ENCODE results near the gene SYK.
"Not testable (repeated sequence)": the region's sequence is repeated elsewhere in the genome, so short reads cannot be mapped to it uniquely, and the experiment has no call there.

SYK gene

DNA sequence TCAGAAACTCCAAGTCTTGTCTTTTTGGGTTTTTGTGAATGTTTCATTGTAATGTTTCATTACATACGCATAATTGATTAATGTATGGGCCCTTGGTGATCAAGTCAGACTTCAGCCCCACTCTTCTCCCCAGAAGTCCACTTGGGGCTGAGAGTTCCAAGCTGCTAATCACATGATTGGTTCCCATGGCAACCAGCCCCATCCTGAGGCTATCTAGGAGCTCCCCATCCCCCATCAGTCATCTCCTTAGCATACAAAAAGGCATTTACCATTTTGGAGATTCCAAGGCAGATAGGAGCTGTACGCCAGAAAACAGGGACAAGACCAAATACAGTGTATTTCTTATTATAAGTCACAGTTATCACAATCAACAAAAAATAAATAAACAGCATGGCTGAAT, 22.9 kb upstream of the SYK start:
- H3K4me1 ChIP-seq (ENCODE audit: control insufficient read depth, insufficient read depth, low read length) = peaks cover 4% of the 10 kb centered on the region

GRCh38 chr9:90783552-90783951, 18.1 kb upstream of the SYK start:
- Histone ChIP-seq H3K36me3 (ENCODE audit: control insufficient read depth, insufficient read depth, low read length) (no peaks in the 10 kb centered on the region), H3K4me3 (ENCODE audit: low read length) (no peak overlapping the region), H3K9me3 (ENCODE audit: control insufficient read depth, low read length) (no peaks in the 10 kb centered on the region), H3K27me3 (ENCODE audit: control insufficient read depth, insufficient read depth, low read length) (no peaks in the 10 kb centered on the region), H3K4me1 (ENCODE audit: control insufficient read depth, insufficient read depth, low read length) (peaks cover 6% of the 10 kb centered on the region), H3K9ac (ENCODE audit: low read length) (no peak overlapping the region)

More for the DNA sequence above, 22.9 kb upstream of the SYK start:
- no peak overlapping the region for H3K9ac ChIP-seq (ENCODE audit: low read length)
- H3K36me3 ChIP-seq (ENCODE audit: control insufficient read depth, insufficient read depth, low read length) = no peaks in the 10 kb centered on the region
- no peaks in the 10 kb centered on the region for H3K27me3 ChIP-seq (ENCODE audit: control insufficient read depth, insufficient read depth, low read length)
- no peak overlapping the region for H3K4me3 ChIP-seq (ENCODE audit: low read length)
- no peaks in the 10 kb centered on the region for H3K9me3 ChIP-seq (ENCODE audit: control insufficient read depth, low read length)

DNA sequence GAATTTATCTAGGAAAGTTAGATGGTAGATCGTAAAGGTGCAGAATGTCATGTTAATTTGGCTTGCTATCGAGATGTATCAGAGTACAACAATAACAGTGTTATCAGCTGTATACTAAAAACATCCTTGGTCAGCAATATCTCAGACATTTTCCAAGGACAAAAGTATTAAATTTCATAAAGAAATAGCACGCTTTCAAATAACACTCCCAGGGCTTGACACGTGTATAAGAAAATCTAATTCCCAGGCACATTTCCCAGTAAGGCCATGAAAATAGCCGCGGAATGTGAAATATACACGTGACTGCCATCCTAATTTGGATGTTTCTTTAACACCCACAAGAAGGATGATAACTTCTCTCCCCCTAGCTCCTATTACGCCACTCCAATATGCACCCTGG, 17.7 kb upstream of the SYK start:
- no peaks in the 10 kb centered on the region for H3K9me3 ChIP-seq (ENCODE audit: control insufficient read depth, low read length)
- no peaks in the 10 kb centered on the region for H3K27me3 ChIP-seq (ENCODE audit: control insufficient read depth, insufficient read depth, low read length)
- peaks cover 6% of the 10 kb centered on the region for H3K4me1 ChIP-seq (ENCODE audit: control insufficient read depth, insufficient read depth, low read length)
- no peaks in the 10 kb centered on the region for H3K36me3 ChIP-seq (ENCODE audit: control insufficient read depth, insufficient read depth, low read length)
- H3K4me3 ChIP-seq (ENCODE audit: low read length) = no peak overlapping the region
- H3K9ac ChIP-seq (ENCODE audit: low read length) = no peak overlapping the region

- Histone ChIP-seq H3K36me3 (ENCODE audit: control insufficient read depth, insufficient read depth, low read length) (no peaks in the 10 kb centered on the region), H3K4me3 (ENCODE audit: low read length) (no peak overlapping the region), H3K27me3 (ENCODE audit: control insufficient read depth, insufficient read depth, low read length) (no peaks in the 10 kb centered on the region), H3K4me1 (ENCODE audit: control insufficient read depth, insufficient read depth, low read length) (peaks cover 6% of the 10 kb centered on the region), H3K9ac (ENCODE audit: low read length) (no peak overlapping the region), H3K9me3 (ENCODE audit: control insufficient read depth, low read length) (no peaks in the 10 kb centered on the region)
Observed at GRCh38 chr9:90787771-90788460, 13.7 kb upstream of the SYK start.

- H3K9ac ChIP-seq (ENCODE audit: low read length); H3K4me1 ChIP-seq (ENCODE audit: control insufficient read depth, insufficient read depth, low read length); H3K36me3 ChIP-seq (ENCODE audit: control insufficient read depth, insufficient read depth, low read length); H3K4me3 ChIP-seq (ENCODE audit: low read length); H3K9me3 ChIP-seq (ENCODE audit: control insufficient read depth, low read length); H3K27me3 ChIP-seq (ENCODE audit: control insufficient read depth, insufficient read depth, low read length): not testable (repeated sequence)
Observed at GRCh38 chr9:90788527-90788926, 13.1 kb upstream of the SYK start.

DNA sequence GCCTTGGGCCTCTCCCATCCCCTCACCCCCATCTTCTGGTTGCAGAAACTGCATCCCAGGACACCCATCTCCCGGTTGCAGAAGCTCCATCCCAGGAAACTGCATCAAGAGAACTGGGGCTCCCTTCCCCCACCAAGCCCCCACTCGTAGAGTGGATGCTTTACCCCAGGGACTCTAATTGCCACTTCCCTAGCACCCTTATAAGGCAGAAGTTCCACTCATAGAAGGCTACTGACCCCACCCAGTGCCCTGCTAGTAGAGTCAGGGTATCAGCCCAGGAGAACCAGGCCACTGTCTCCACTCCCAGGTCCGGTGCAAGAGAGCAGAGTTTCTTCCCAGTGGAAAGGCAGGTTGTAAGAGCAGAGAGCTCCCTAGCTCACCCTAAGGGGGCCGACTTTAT, 12.2 kb upstream of the SYK start:
- H3K9me3 ChIP-seq (ENCODE audit: control insufficient read depth, low read length) = no peaks in the 10 kb centered on the region
- H3K9ac ChIP-seq (ENCODE audit: low read length) = no peak overlapping the region
- no peaks in the 10 kb centered on the region for H3K27me3 ChIP-seq (ENCODE audit: control insufficient read depth, insufficient read depth, low read length)
- H3K4me3 ChIP-seq (ENCODE audit: low read length) = no peak overlapping the region
- no peaks in the 10 kb centered on the region for H3K36me3 ChIP-seq (ENCODE audit: control insufficient read depth, insufficient read depth, low read length)
- no peaks in the 10 kb centered on the region for H3K4me1 ChIP-seq (ENCODE audit: control insufficient read depth, insufficient read depth, low read length)

- no peak overlapping the region for H3K9ac ChIP-seq (ENCODE audit: low read length)
- no peaks in the 10 kb centered on the region for H3K27me3 ChIP-seq (ENCODE audit: control insufficient read depth, insufficient read depth, low read length)
- peaks cover under 1% of the 10 kb centered on the region for H3K4me1 ChIP-seq (ENCODE audit: control insufficient read depth, insufficient read depth, low read length)
- no peak overlapping the region for H3K4me3 ChIP-seq (ENCODE audit: low read length)
- H3K9me3 ChIP-seq (ENCODE audit: control insufficient read depth, low read length) = no peaks in the 10 kb centered on the region
- no peaks in the 10 kb centered on the region for H3K36me3 ChIP-seq (ENCODE audit: control insufficient read depth, insufficient read depth, low read length)
Observed at GRCh38 chr9:90789862-90790261, 11.8 kb upstream of the SYK start.

DNA sequence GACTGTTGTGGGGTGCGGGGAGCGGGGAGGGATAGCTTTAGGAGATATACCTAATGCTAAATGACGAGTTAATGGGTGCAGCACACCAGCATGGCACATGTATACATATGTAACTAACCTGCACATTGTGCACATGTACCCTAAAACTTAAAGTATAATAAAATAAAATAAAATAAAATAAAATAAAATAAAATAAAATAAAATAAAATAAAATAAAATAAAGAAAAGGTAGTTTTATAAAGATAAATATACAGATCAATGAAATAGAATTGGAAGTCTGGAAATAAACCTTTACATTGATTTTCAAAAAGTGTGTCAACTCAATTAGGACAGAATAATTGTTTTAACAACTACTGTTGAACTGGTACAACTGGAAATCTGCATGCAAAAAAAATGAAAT, 8.6 kb upstream of the SYK start:
- not testable (repeated sequence) for H3K4me3 ChIP-seq (ENCODE audit: low read length); H3K4me1 ChIP-seq (ENCODE audit: control insufficient read depth, insufficient read depth, low read length); H3K36me3 ChIP-seq (ENCODE audit: control insufficient read depth, insufficient read depth, low read length); H3K27me3 ChIP-seq (ENCODE audit: control insufficient read depth, insufficient read depth, low read length); H3K9ac ChIP-seq (ENCODE audit: low read length); H3K9me3 ChIP-seq (ENCODE audit: control insufficient read depth, low read length)

- Histone ChIP-seq H3K9me3 (ENCODE audit: control insufficient read depth, low read length) (no peaks in the 10 kb centered on the region), H3K27me3 (ENCODE audit: control insufficient read depth, insufficient read depth, low read length) (no peaks in the 10 kb centered on the region), H3K9ac (ENCODE audit: low read length) (no peak overlapping the region), H3K4me1 (ENCODE audit: control insufficient read depth, insufficient read depth, low read length) (peaks cover 5% of the 10 kb centered on the region), H3K36me3 (ENCODE audit: control insufficient read depth, insufficient read depth, low read length) (no peaks in the 10 kb centered on the region), H3K4me3 (ENCODE audit: low read length) (no peak overlapping the region)
Observed at GRCh38 chr9:90793729-90794128, 7.9 kb upstream of the SYK start.

- Histone ChIP-seq H3K4me3 (ENCODE audit: low read length) (no peak overlapping the region), H3K9ac (ENCODE audit: low read length) (no peak overlapping the region), H3K36me3 (ENCODE audit: control insufficient read depth, insufficient read depth, low read length) (no peaks in the 10 kb centered on the region), H3K9me3 (ENCODE audit: control insufficient read depth, low read length) (no peaks in the 10 kb centered on the region), H3K4me1 (ENCODE audit: control insufficient read depth, insufficient read depth, low read length) (peaks cover 5% of the 10 kb centered on the region), H3K27me3 (ENCODE audit: control insufficient read depth, insufficient read depth, low read length) (no peaks in the 10 kb centered on the region)
Observed at GRCh38 chr9:90795084-90795483, 6.5 kb upstream of the SYK start.

DNA sequence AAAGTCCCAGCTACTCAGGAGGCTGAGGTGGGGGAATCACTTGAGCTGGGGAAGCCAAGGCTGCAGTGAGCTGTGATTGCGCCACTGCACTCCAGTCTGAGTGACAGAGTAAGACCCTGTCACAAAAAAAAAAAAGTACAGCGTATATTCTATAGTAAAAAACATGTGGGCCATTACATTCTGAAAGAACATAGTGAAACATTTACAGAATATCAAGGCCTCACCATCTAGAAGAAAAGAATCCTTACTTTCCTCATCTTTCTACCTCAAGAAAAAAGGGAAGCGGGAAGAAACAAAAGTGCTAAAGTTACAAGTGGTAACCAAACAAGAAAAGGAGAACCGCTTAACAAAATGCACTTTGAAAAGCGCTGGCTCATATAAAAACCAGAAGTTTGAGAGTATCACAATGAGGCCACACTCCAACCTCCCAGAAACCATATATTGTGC, 5.7 kb upstream of the SYK start:
- Histone ChIP-seq H3K27me3 (ENCODE audit: control insufficient read depth, insufficient read depth, low read length) (no peaks in the 10 kb centered on the region), H3K9me3 (ENCODE audit: control insufficient read depth, low read length) (no peaks in the 10 kb centered on the region), H3K4me3 (ENCODE audit: low read length) (no peak overlapping the region), H3K36me3 (ENCODE audit: control insufficient read depth, insufficient read depth, low read length) (no peaks in the 10 kb centered on the region), H3K4me1 (ENCODE audit: control insufficient read depth, insufficient read depth, low read length) (peaks cover 5% of the 10 kb centered on the region), H3K9ac (ENCODE audit: low read length) (no peak overlapping the region)

GRCh38 chr9:90799271-90799852, 2.3 kb upstream of the SYK start:
- H3K27me3 ChIP-seq (ENCODE audit: control insufficient read depth, insufficient read depth, low read length) = no peaks in the 10 kb centered on the region
- no peaks in the 10 kb centered on the region for H3K9me3 ChIP-seq (ENCODE audit: control insufficient read depth, low read length)
- no peak overlapping the region for H3K4me3 ChIP-seq (ENCODE audit: low read length)
- H3K9ac ChIP-seq (ENCODE audit: low read length) = no peak overlapping the region
- no peaks in the 10 kb centered on the region for H3K36me3 ChIP-seq (ENCODE audit: control insufficient read depth, insufficient read depth, low read length)
- H3K4me1 ChIP-seq (ENCODE audit: control insufficient read depth, insufficient read depth, low read length) = peaks cover 9% of the 10 kb centered on the region

- no peaks in the 10 kb centered on the region for H3K36me3 ChIP-seq (ENCODE audit: control insufficient read depth, insufficient read depth, low read length)
- H3K9me3 ChIP-seq (ENCODE audit: control insufficient read depth, low read length) = no peaks in the 10 kb centered on the region
- H3K4me3 ChIP-seq (ENCODE audit: low read length) = peak overlapping the region; percentile 78
- H3K27me3 ChIP-seq (ENCODE audit: control insufficient read depth, insufficient read depth, low read length) = no peaks in the 10 kb centered on the region
- H3K4me1 ChIP-seq (ENCODE audit: control insufficient read depth, insufficient read depth, low read length) = peaks cover 16% of the 10 kb centered on the region
- peak overlapping the region; percentile 90 for H3K9ac ChIP-seq (ENCODE audit: low read length)
Observed at GRCh38 chr9:90801973-90802322, 329 bp downstream of the SYK start.

Data from mucosa of stomach (tissue), 1 donor.